Large intestine (tissue), 3 donors: ENCODE results near the gene COL18A1. TPM values are rescaled to one million over a fixed set of nuclear protein-coding genes. Genes with fewer than 3 reads are reported as not detected.
"Not testable (repeated sequence)": the region's sequence is repeated elsewhere in the genome, so short reads cannot be mapped to it uniquely, and the experiment has no call there.

Experiments
- DNase-seq, 2 donors: peaks; one replicate each; pipeline versions ENCODE4 v3.0.0 to v3.0.0-alpha.2; 2013
- H3K27ac ChIP-seq: one replicate; pipeline ENCODE4 v1.5.1; 2013; ENCODE audit warnings: low read length
- H3K27me3 ChIP-seq: 2 replicates; pipeline ENCODE4 v1.6.1; 2013; ENCODE audit warnings: low read length; ENCODE audit not compliant: control insufficient read depth, insufficient read depth
- H3K36me3 ChIP-seq: 2 replicates; pipeline ENCODE4 v1.6.1; 2013; ENCODE audit warnings: low read length; ENCODE audit not compliant: control insufficient read depth, insufficient read depth
- H3K4me1 ChIP-seq: one replicate; pipeline ENCODE4 v1.6.1; 2013; ENCODE audit warnings: low read length; ENCODE audit not compliant: control insufficient read depth, insufficient read depth
- H3K4me3 ChIP-seq: one replicate; pipeline ENCODE4 v1.5.1; 2013; ENCODE audit warnings: low read length
- H3K9me3 ChIP-seq: one replicate; pipeline ENCODE4 v1.6.1; 2013; ENCODE audit warnings: mild to moderate bottlenecking, low read depth, low read length, moderate library complexity; ENCODE audit not compliant: control insufficient read depth
- WGBS: methylation state at CpG from one replicate; pipeline ENCODE4 v1.1.5; 2013; ENCODE audit warnings: low lambda C conversion rate; ENCODE audit not compliant: insufficient coverage; 5-methylcytosine and 5-hydroxymethylcytosine counted together
- polyA plus RNA-seq: library from polyadenylated mRNA; unstranded; fragments of 120-200 nt; gene quantifications from one replicate; pipeline ENCODE4 v1.2.1, GENCODE V29; 2013

The COL18A1 gene
- polyA plus RNA-seq, 1 donor: 44.4 TPM

GRCh38 chr21:45430521-45431501 lies 25.8 kb downstream of the COL18A1 start:
- H3K27me3 ChIP-seq: peaks cover 6% of the 10 kb centered on the region
- no peaks in the 10 kb centered on the region for H3K9me3 ChIP-seq
- H3K4me1 ChIP-seq: peaks cover 3% of the 10 kb centered on the region
- H3K4me3 ChIP-seq: no peak overlapping the region
- H3K27ac ChIP-seq: no peak overlapping the region
- DNase-seq: no peak
- WGBS: no CpG with 5 or more reads among the region's 48 CpGs
- H3K36me3 ChIP-seq: no peaks in the 10 kb centered on the region

DNA sequence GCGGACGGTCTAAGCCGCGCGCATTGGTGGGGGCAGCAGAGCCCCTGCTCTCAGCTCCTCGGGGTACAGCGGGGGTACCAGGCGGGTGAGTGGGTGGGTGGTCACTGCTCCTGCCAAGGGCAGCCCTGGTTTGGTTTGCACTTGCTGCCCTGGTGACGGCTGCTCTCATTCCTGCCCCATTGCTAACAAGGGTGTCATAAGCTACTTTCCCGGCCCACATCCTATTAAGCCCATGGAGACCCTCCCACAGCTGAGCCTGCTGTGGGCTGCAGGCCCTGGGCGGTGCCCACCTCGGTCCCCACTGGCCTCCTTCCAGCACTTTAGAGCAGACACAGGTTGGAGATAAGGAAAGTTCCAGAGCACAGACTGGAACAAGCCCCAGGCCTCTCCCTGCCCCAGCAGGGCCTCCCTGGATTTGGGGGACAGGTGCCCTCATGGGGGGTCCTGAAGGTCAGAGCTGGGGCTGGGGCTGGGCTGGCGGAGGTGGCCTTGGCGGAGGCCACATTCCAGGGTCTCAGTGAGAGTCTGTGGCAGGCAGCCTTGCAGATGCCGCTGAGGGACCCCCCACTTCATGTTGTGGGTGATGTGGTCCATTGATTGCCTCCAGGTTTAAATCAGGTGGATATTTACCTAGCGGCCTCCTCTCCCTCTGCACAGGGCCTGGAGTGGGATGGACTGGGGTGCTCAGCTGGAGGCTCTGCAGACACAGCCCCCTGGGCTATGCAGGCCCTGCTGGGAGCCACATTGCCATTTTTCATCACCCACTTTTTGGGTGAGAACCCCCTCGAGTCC lies 27.0 kb downstream of the COL18A1 start:
- Histone ChIP-seq H3K4me1 (peaks cover 3% of the 10 kb centered on the region), H3K36me3 (no peaks in the 10 kb centered on the region), H3K27me3 (peaks cover 6% of the 10 kb centered on the region), H3K4me3 (no peak overlapping the region), H3K9me3 (no peaks in the 10 kb centered on the region), H3K27ac (no peak overlapping the region)
- WGBS: no CpG with 5 or more reads among the region's 17 CpGs
- DNase-seq: no peak

DNA sequence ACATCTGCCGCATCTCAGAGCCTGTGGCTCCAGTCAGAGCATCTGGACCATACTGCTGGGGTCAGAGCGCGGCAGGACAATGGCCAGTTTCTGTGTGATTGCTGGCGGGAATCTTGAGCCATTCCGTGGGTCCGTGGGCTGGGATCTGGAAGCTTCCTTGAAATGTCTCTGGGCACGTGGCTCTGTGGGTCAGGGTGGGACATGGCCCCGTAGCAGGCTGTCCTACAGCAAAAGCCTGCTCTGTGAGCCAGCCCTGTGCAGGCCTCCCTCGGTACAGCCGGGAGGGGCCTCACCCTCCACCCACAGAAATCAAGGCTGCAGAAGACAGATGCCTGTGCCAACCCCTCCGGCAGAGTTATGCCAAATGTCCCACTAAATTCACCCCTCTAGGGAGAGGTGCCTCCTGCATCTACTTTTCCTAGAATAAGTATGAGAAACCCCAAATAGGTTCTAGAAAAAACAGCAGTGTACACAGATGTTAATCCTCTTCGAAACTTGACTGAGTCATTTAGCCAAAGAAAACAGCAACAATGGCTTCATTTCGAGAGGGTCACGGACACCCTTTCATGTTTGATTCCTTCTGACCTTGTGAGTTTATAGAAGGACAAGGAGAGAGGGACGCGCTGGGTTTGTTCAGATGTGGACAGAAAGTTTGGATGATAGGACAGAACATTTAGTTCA lies 27.8 kb downstream of the COL18A1 start:
- no peak overlapping the region for H3K27ac ChIP-seq
- peaks cover 6% of the 10 kb centered on the region for H3K27me3 ChIP-seq
- WGBS: no CpG with 5 or more reads among the region's 16 CpGs
- H3K36me3 ChIP-seq: no peaks in the 10 kb centered on the region
- no peak for DNase-seq
- H3K4me3 ChIP-seq: no peak overlapping the region
- peaks cover 3% of the 10 kb centered on the region for H3K4me1 ChIP-seq
- H3K9me3 ChIP-seq: no peaks in the 10 kb centered on the region

GRCh38 chr21:45433301-45433700 lies 28.3 kb downstream of the COL18A1 start:
- peaks cover 6% of the 10 kb centered on the region for H3K27me3 ChIP-seq
- no peaks in the 10 kb centered on the region for H3K36me3 ChIP-seq
- no peaks in the 10 kb centered on the region for H3K9me3 ChIP-seq
- no CpG with 5 or more reads among the region's 8 CpGs for WGBS
- H3K4me3 ChIP-seq: no peak overlapping the region
- H3K4me1 ChIP-seq: no peaks in the 10 kb centered on the region
- H3K27ac ChIP-seq: no peak overlapping the region
- no peak for DNase-seq

DNA sequence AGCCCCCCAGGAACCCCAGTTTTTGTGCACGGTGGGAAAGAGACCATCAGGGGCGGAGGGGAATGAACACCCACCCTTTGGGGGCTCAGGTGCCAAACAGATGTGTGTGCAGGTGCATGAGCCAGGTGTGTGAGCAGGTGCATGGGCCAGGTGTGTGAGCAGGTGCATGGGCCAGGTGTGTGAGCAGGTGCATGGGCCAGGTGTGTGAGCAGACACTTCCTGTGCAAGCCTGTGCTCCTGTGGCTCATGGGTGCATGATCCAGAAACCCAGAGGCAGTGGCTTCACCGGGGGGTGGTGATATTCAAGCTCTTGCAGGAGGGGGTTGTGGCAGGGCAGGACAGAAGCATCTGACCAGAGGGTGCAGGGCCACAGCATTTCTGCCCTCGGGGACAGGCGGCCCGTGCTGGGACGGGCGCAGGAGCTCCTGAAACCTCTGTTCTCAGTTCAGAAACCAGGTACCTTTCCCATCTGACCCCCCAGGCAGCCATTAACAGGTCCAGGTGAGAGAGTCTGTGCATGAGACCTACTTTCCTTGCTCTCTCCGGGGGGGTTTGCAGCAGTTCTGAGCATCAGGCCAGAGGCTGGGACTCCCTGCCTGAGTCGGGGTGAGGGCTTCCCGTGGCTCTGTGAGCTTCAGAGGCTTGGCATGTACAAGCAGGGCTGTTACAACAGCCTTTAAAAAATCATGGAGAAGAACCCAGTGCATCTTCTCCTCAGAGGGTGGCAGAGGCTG lies 29.1 kb downstream of the COL18A1 start:
- Histone ChIP-seq H3K36me3 (no peaks in the 10 kb centered on the region), H3K27me3 (peaks cover 6% of the 10 kb centered on the region), H3K27ac (no peak overlapping the region), H3K4me1 (peaks cover 2% of the 10 kb centered on the region), H3K9me3 (peaks cover 1% of the 10 kb centered on the region), H3K4me3 (no peak overlapping the region)
- no peak for DNase-seq
- no CpG with 5 or more reads among the region's 11 CpGs for WGBS

GRCh38 chr21:45434645-45435217 lies 29.8 kb downstream of the COL18A1 start:
- no CpG with 5 or more reads among the region's 17 CpGs for whole genome bisulfite sequencing
- H3K4me1 ChIP-seq: peaks cover 7% of the 10 kb centered on the region

DNA sequence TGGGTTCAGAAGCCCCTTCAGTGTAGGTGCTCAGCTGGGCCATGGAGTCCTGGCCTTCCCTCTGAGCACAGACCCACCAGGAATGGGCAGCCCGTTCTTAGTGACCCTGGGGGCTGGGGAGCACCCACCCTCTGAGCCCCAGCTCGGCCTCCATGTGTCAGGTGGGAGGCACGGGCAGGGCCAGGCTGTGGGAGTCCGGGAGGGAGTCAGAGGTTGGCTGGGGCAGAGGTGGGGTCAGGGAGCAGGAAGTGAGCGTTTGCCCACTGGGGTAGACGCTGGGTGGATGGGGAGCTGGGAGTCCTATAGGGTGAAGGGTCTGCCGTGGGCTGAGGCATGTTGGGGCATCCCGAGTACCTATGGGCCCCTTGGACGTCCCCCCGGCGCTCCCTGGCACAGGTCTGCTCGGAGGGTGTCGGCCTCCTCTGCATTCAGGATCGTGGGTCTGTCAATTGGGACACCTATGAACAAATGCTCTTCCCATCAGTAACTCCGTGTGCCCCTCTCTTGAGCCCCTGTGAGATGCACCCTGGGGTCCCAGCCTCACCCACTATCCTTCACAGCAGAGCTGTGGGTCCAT lies 30.5 kb downstream of the COL18A1 start:
- Histone ChIP-seq H3K4me1 (peaks cover 7% of the 10 kb centered on the region), H3K9me3 (peaks cover 6% of the 10 kb centered on the region), H3K4me3 (no peak overlapping the region), H3K36me3 (no peaks in the 10 kb centered on the region), H3K27me3 (peaks cover 4% of the 10 kb centered on the region), H3K27ac (no peak overlapping the region)
- DNase-seq: no peak
- no CpG with 5 or more reads among the region's 15 CpGs for WGBS

More at GRCh38 chr21:45434645-45435217, 29.8 kb downstream of the COL18A1 start:
- H3K27ac ChIP-seq: no peak overlapping the region
- H3K36me3 ChIP-seq: no peaks in the 10 kb centered on the region
- peaks cover 3% of the 10 kb centered on the region for H3K9me3 ChIP-seq
- no peak overlapping the region for H3K4me3 ChIP-seq
- DNase-seq: no peak
- H3K27me3 ChIP-seq: peaks cover 6% of the 10 kb centered on the region

GRCh38 chr21:45436351-45437065 lies 31.5 kb downstream of the COL18A1 start:
- no peak overlapping the region for H3K27ac ChIP-seq
- no peak overlapping the region for H3K4me3 ChIP-seq
- WGBS: no CpG with 5 or more reads among the region's 18 CpGs
- no peaks in the 10 kb centered on the region for H3K36me3 ChIP-seq
- no peak for DNase-seq
- no peaks in the 10 kb centered on the region for H3K27me3 ChIP-seq
- peaks cover 7% of the 10 kb centered on the region for H3K4me1 ChIP-seq
- H3K9me3 ChIP-seq: peaks cover 6% of the 10 kb centered on the region

GRCh38 chr21:45437844-45438243 lies 32.9 kb downstream of the COL18A1 start:
- not testable (repeated sequence) for H3K9me3 ChIP-seq, H3K4me1 ChIP-seq, DNase-seq, H3K27me3 ChIP-seq, H3K4me3 ChIP-seq, H3K27ac ChIP-seq, H3K36me3 ChIP-seq
